Activated B cell treated with CpG ODN at 0.5 μM for 24 hours (primary cell): ENCODE data around the gene SLC13A3. TPM values are rescaled to one million over a fixed set of nuclear protein-coding genes. Genes with fewer than 3 reads are reported as not detected.

Source experiments
- ATAC-seq: fragments of 200-7000 bp; cut with Tn5 transposase; one replicate; pipeline ENCODE4 v1.10.0; 2021; ENCODE audit warnings: low read depth, mild to moderate bottlenecking, moderate library complexity
- CTCF ChIA-PET: fragments of 350-600 bp; sonication (Branson Sonifier 250); formaldehyde crosslinking; loops from one replicate; lab custom pipeline; 2021; ENCODE audit warnings: antibody characterized with exemption; lab: Charles Lee
- POLR2A ChIA-PET: fragments of 350-600 bp; sonication (Branson Sonifier 250); formaldehyde crosslinking; loops from one replicate; lab custom pipeline; 2021; ENCODE audit warnings: antibody characterized with exemption; lab: Charles Lee
- DNase-seq: peaks from one replicate; pipeline ENCODE4 v3.0.0; 2022
- H3K27ac Mint-ChIP-seq: one replicate; pipeline ENCODE4 v1.8.0; 2020; ENCODE audit warnings: mixed read lengths
- H3K27me3 Mint-ChIP-seq: one replicate; pipeline ENCODE4 v1.8.0; 2021; ENCODE audit warnings: mixed read lengths
- H3K36me3 Mint-ChIP-seq: one replicate; pipeline ENCODE4 v1.8.0; 2021; ENCODE audit warnings: low read depth, mixed read lengths
- H3K4me1 Mint-ChIP-seq: one replicate; pipeline ENCODE4 v1.8.0; 2021; ENCODE audit warnings: mixed read lengths
- H3K4me3 Mint-ChIP-seq: one replicate; pipeline ENCODE4 v1.8.0; 2020; ENCODE audit warnings: mild to moderate bottlenecking, mixed read lengths
- H3K9me3 Mint-ChIP-seq: one replicate; pipeline ENCODE4 v1.8.0; 2020; ENCODE audit warnings: mixed read lengths
- CTCF ChIP-seq: fragments of 200-600 bp; IDR thresholded peaks from one replicate; pipeline ENCODE4 v1.8.0; 2022; ENCODE audit warnings: antibody characterized with exemption, mild to moderate bottlenecking
- intact Hi-C: fragments of 100-400 bp; cut with micrococcal nuclease; formaldehyde crosslinking; loops from one replicate; pipeline ENCODE4 v1.15.1; 2024
- total RNA-seq: library from RNA; stranded (reverse); gene quantifications from 2 replicates; pipeline ENCODE4 v1.2.3, GENCODE V29; 2022

The SLC13A3 gene
- total RNA-seq, 1 donor from 2014 or later: 0.47 TPM

GRCh38 chr20:46673394-46674252, 22.4 kb upstream of the SLC13A3 start:
- ChIA-PET CTCF (interaction anchor here (1.1 kb wide), 1 partner anchor 12 kb away, joined by 3 read pairs; no protein-coding TSS in a partner anchor), POLR2A (no interaction called here)
- Mint-ChIP-seq H3K36me3 (no peaks in the 10 kb centered on the region), H3K27ac (no peak overlapping the region), H3K27me3 (no peaks in the 10 kb centered on the region), H3K4me3 (no peak overlapping the region), H3K4me1 (no peaks in the 10 kb centered on the region), H3K9me3 (peaks cover 7% of the 10 kb centered on the region)
- no peak for DNase-seq
- TF ChIP-seq CTCF: no peak
- ATAC-seq: no peak
- intact Hi-C loops: no loop called here

- POLR2A ChIA-PET: no interaction called here
Measured at GRCh38 chr20:46672543-46673148, 21.4 kb upstream of the SLC13A3 start.

GRCh38 chr20:46671866-46672542, 20.7 kb upstream of the SLC13A3 start:
- DNase-seq: no peak
- ATAC-seq: no peak
- POLR2A ChIA-PET: no interaction called here
- Mint-ChIP-seq H3K27ac (no peak overlapping the region), H3K4me3 (no peak overlapping the region), H3K27me3 (no peaks in the 10 kb centered on the region), H3K36me3 (no peaks in the 10 kb centered on the region), H3K4me1 (no peaks in the 10 kb centered on the region), H3K9me3 (peaks cover 7% of the 10 kb centered on the region)
- no peak for TF ChIP-seq CTCF
- CTCF ChIA-PET: no interaction called here
- intact Hi-C loops: no loop called here

More at GRCh38 chr20:46672543-46673148, 21.4 kb upstream of the SLC13A3 start:
- peaks cover 7% of the 10 kb centered on the region for H3K9me3 Mint-ChIP-seq
- no peak overlapping the region for H3K27ac Mint-ChIP-seq
- H3K4me3 Mint-ChIP-seq: no peak overlapping the region
- no peak for DNase-seq
- H3K4me1 Mint-ChIP-seq: no peaks in the 10 kb centered on the region
- no peaks in the 10 kb centered on the region for H3K27me3 Mint-ChIP-seq
- intact Hi-C loops: no loop called here
- no peaks in the 10 kb centered on the region for H3K36me3 Mint-ChIP-seq
- no peak for TF ChIP-seq CTCF
- no peak for ATAC-seq
- CTCF ChIA-PET: no interaction called here

- intact Hi-C loops: no loop called here
- POLR2A ChIA-PET: no interaction called here
- H3K36me3 Mint-ChIP-seq: no peaks in the 10 kb centered on the region
- no peaks in the 10 kb centered on the region for H3K4me1 Mint-ChIP-seq
- H3K27me3 Mint-ChIP-seq: no peaks in the 10 kb centered on the region
- ATAC-seq (no peak), DNase-seq (no peak)
- no peak for TF ChIP-seq CTCF
- peaks cover 7% of the 10 kb centered on the region for H3K9me3 Mint-ChIP-seq
- no peak overlapping the region for H3K4me3 Mint-ChIP-seq
- H3K27ac Mint-ChIP-seq: no peak overlapping the region
- CTCF ChIA-PET: no interaction called here
Measured at GRCh38 chr20:46670585-46671584, 19.6 kb upstream of the SLC13A3 start.
